ENCODE data around the gene ZFAND3.

- TF ChIP-seq POLR2A (IDR thresholded peaks at IDR 0.05; ENCODE audit: low read depth) = no peak
- TF ChIP-seq CTCF (IDR thresholded peaks at IDR 0.05) = no peak
- TF ChIP-seq POLR2AphosphoS5 (IDR thresholded peaks at IDR 0.05) = no peak
These were observed 135.3 kb downstream of the ZFAND3 start for GRCh38 chr6:37954791-37955190.
